Stimulated activated naive B cell treated with anti-CD40 and anti-IgM and Interleukin-4, amounts not matched to agents 10 μg/mL and 1 μg/mL and 100 μg/mL, for 72 hours (primary cell): ENCODE data around the gene TADA2A.
A peak's percentile ranks its signal among the peaks of the same experiment; 100 is the strongest.

Experiments
- ATAC-seq, 2 donors: fragments of 150-1000 bp; cut with Tn5 transposase; replicated peaks; 2 replicates each; pipeline ENCODE4 v1.10.0; 2021; ENCODE audit warnings: moderate library complexity in 1 of 2
- DNase-seq: peaks from one replicate; pipeline ENCODE4 v3.0.0; 2021
- H3K27ac Mint-ChIP-seq: one replicate; pipeline ENCODE4 v1.8.0; 2022; ENCODE audit warnings: mild to moderate bottlenecking, mixed read lengths
- H3K27me3 Mint-ChIP-seq, 2 donors: one replicate each; pipeline ENCODE4 v1.8.0; 2022; ENCODE audit warnings: mixed read lengths in 2 of 2
- H3K36me3 Mint-ChIP-seq, 2 donors: one replicate each; pipeline ENCODE4 v1.8.0; 2022; ENCODE audit warnings: mixed read lengths in 2 of 2, mild to moderate bottlenecking in 1 of 2
- H3K4me1 Mint-ChIP-seq, 2 donors: one replicate each; pipeline ENCODE4 v1.8.0; 2022; ENCODE audit warnings: mixed read lengths in 2 of 2, mild to moderate bottlenecking in 1 of 2
- H3K4me3 Mint-ChIP-seq, 2 donors: one replicate each; pipeline ENCODE4 v1.8.0; 2022; ENCODE audit warnings: mild to moderate bottlenecking in 2 of 2, mixed read lengths in 2 of 2, moderate library complexity in 1 of 2
- H3K9me3 Mint-ChIP-seq, 2 donors: one replicate each; pipeline ENCODE4 v1.8.0; 2022; ENCODE audit warnings: mixed read lengths in 2 of 2, mild to moderate bottlenecking in 1 of 2

TADA2A gene

DNA sequence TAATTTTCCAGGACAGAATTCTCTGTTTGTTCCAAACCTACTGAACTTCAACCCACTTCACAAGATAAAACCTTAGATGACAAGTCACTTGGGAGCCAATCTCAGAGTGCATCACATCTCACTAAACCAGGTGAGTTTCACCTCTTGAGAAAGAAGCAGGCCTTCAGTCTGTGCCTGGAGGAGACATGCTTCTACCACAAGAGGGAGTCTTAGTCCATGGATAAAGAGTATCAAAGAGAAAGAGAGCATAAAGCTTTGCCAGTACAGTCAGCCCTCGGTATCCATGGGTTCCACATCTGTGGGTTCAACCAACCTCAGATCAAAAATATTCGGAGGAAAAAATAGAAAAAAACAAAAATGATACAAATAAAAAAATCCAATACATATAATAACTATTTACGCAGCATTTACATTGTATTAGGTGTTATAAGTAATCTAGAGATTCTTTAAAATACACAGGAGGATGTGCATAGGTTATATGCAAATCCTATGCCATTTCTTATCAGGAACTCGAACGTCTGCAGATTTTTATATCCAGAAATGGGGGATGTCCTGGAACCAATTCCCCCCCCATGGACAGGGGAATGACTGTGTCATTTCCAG, 120.7 kb downstream of the TADA2A start:
- Mint-ChIP-seq H3K4me1 (peaks cover 0 to 3% of the 10 kb centered on the region in 2 donors), H3K4me3 (no peak overlapping the region), H3K36me3 (peaks cover 19 to 42% of the 10 kb centered on the region in 2 donors), H3K9me3 (no peaks in the 10 kb centered on the region), H3K27me3 (no peaks in the 10 kb centered on the region), H3K27ac (no peak overlapping the region)
- DNase-seq (no peak), ATAC-seq (peak; percentile 71 to 77)
